CD14-positive monocyte (primary cell): ENCODE results near the gene CDA. TPM values are rescaled to one million over a fixed set of nuclear protein-coding genes. Genes with fewer than 3 reads are reported as not detected.

Experiments used
- DNase-seq, 3 donors: peaks; one replicate each; pipeline ENCODE4 v3.0.0-alpha.2; 2011 to 2022
- H2AFZ ChIP-seq: 2 replicates; pipeline ENCODE4 v1.6.0; 2012; ENCODE audit warnings: mild to moderate bottlenecking, low read depth, low read length, inconsistent platforms; ENCODE audit not compliant: insufficient read depth, poor library complexity, severe bottlenecking
- H3K27ac ChIP-seq, 2 donors: 1 replicate in 1 of 2; 2 replicates in 1 of 2; pipeline ENCODE4 v1.5.1; 2012 to 2013; ENCODE audit warnings: low read length in 2 of 2, control low read depth in 1 of 2, inconsistent platforms in 1 of 2, low read depth in 1 of 2, mild to moderate bottlenecking in 1 of 2
- H3K27me3 ChIP-seq, 2 donors: one replicate each; pipeline versions ENCODE4 v1.6.0 to v1.6.1; 2011 to 2013; ENCODE audit warnings: low read length in 2 of 2; ENCODE audit not compliant: control insufficient read depth in 2 of 2, insufficient read depth in 2 of 2
- H3K36me3 ChIP-seq, 2 donors: replicated peaks in 1 of 2; 1 replicate in 1 of 2; 2 replicates in 1 of 2; pipeline versions ENCODE4 v1.5.1 to v1.6.1; 2012 to 2013; ENCODE audit warnings: low read length in 2 of 2, control low read depth in 1 of 2, inconsistent platforms in 1 of 2, mild to moderate bottlenecking in 1 of 2; ENCODE audit not compliant: insufficient read depth in 2 of 2, control insufficient read depth in 1 of 2
- H3K4me1 ChIP-seq, 2 donors: 1 replicate in 1 of 2; 2 replicates in 1 of 2; pipeline versions ENCODE4 v1.5.1 to v1.6.1; 2012 to 2013; ENCODE audit warnings: low read length in 2 of 2, control low read depth in 1 of 2, inconsistent platforms in 1 of 2, mild to moderate bottlenecking in 1 of 2, moderate library complexity in 1 of 2; ENCODE audit not compliant: insufficient read depth in 2 of 2, control insufficient read depth in 1 of 2
- H3K4me2 ChIP-seq: replicated peaks from 2 replicates; pipeline ENCODE3; 2012; ENCODE audit warnings: low read length, moderate library complexity, mild to moderate bottlenecking; ENCODE audit not compliant: poor library complexity, severe bottlenecking; ENCODE audit errors: extremely low read depth
- H3K4me3 ChIP-seq, 3 experiments: fragments of 200-600 bp in 1 of 3; sonication (generic) in 1 of 3; replicated peaks in 1 of 3; 1 replicate in 2 of 3; 2 replicates in 1 of 3; pipeline ENCODE4 v1.5.1; 2011 to 2013; ENCODE audit warnings: low read length in 3 of 3, mild to moderate bottlenecking in 3 of 3, control low read depth in 2 of 3, low read depth in 2 of 3, inconsistent platforms in 1 of 3, moderate library complexity in 1 of 3
- H3K79me2 ChIP-seq: 2 replicates; pipeline ENCODE4 v1.6.0; 2012; ENCODE audit warnings: mild to moderate bottlenecking, control low read depth, inconsistent platforms, low read length, moderate library complexity; ENCODE audit not compliant: insufficient read depth
- H3K9ac ChIP-seq: 2 replicates; pipeline ENCODE4 v1.6.0; 2017; ENCODE audit warnings: low read length, mild to moderate bottlenecking; ENCODE audit not compliant: insufficient read depth, poor library complexity, severe bottlenecking
- H3K9me3 ChIP-seq, 2 donors: replicated peaks in 1 of 2; 1 replicate in 1 of 2; 2 replicates in 1 of 2; pipeline versions ENCODE4 v1.5.1 to v1.6.1; 2012 to 2013; ENCODE audit warnings: low read length in 2 of 2, control low read depth in 1 of 2; ENCODE audit not compliant: control insufficient read depth in 1 of 2, insufficient read depth in 1 of 2
- H4K20me1 ChIP-seq: 2 replicates; pipeline ENCODE4 v1.6.0; 2012; ENCODE audit warnings: mild to moderate bottlenecking, low read length, control low read depth, moderate library complexity; ENCODE audit not compliant: insufficient read depth
- H3K27ac Mint-ChIP-seq, 7 donors: one replicate each; pipeline ENCODE4 v1.8.0; 2020; ENCODE audit warnings: mild to moderate bottlenecking in 7 of 7, mixed read lengths in 7 of 7, moderate library complexity in 6 of 7, inconsistent platforms in 2 of 7
- H3K27me3 Mint-ChIP-seq, 3 donors: one replicate each; pipeline ENCODE4 v1.8.0; 2021 to 2022; ENCODE audit warnings: low read depth in 3 of 3, mild to moderate bottlenecking in 3 of 3, mixed read lengths in 3 of 3, moderate library complexity in 3 of 3, inconsistent platforms in 1 of 3
- H3K36me3 Mint-ChIP-seq, 2 donors: one replicate each; pipeline ENCODE4 v1.8.0; 2020; ENCODE audit warnings: mixed read lengths in 2 of 2, inconsistent platforms in 1 of 2, mild to moderate bottlenecking in 1 of 2
- H3K4me1 Mint-ChIP-seq: one replicate; pipeline ENCODE4 v1.8.0; 2020; ENCODE audit warnings: mild to moderate bottlenecking, mixed read lengths
- H3K4me3 Mint-ChIP-seq, 2 donors: one replicate each; pipeline ENCODE4 v1.8.0; 2020; ENCODE audit warnings: mild to moderate bottlenecking in 2 of 2, mixed read lengths in 2 of 2, moderate library complexity in 1 of 2
- H3K9me3 Mint-ChIP-seq, 7 donors: one replicate each; pipeline ENCODE4 v1.8.0; 2020 to 2022; ENCODE audit warnings: mixed read lengths in 7 of 7, mild to moderate bottlenecking in 6 of 7, moderate library complexity in 6 of 7, inconsistent platforms in 2 of 7
- CTCF ChIP-seq: fragments of 200-600 bp; IDR thresholded peaks from one replicate; pipeline ENCODE4 v1.8.0; 2022; ENCODE audit warnings: antibody characterized with exemption, mild to moderate bottlenecking
- WGBS: methylation state at CpG from one replicate; pipeline ENCODE4 v1.1.5; 2013; ENCODE audit warnings: missing lambda C conversion rate; ENCODE audit not compliant: insufficient coverage; 5-methylcytosine and 5-hydroxymethylcytosine counted together
- intact Hi-C, 2 donors: fragments of 100-400 bp; cut with micrococcal nuclease; formaldehyde crosslinking; loops; one replicate each; pipeline versions ENCODE4 v1.15.0 to v1.15.1; 2023
- polyA plus RNA-seq, 3 donors: library from polyadenylated mRNA; depleted of rRNA in 1 of 3; unstranded in 2 of 3; stranded (reverse) in 1 of 3; fragments of 300-500 nt in 2 of 3; fragments of >200 nt in 1 of 3; fragmentation: Illumina TruSeq in 2 of 3; gene quantifications; 1 replicate in 2 of 3; 2 replicates in 1 of 3; pipeline ENCODE4 v1.2.3, GENCODE V29; 2012 to 2021

CDA gene
- polyA plus RNA-seq, 3 donors, result 113 to 348 (median 217) TPM

- Histone ChIP-seq H3K36me3 (peaks cover 34 to 42% of the 10 kb centered on the region in 2 donors), H3K9ac (no peak overlapping the region), H3K4me2 (no peak overlapping the region), H3K9me3 (no peaks in the 10 kb centered on the region), H2AFZ (no peak overlapping the region), H3K79me2 (peaks cover 3% of the 10 kb centered on the region), H3K4me3 (no peak overlapping the region), H3K27ac (no peak overlapping the region), H4K20me1 (peaks cover 35% of the 10 kb centered on the region), H3K4me1 (no peaks in the 10 kb centered on the region), H3K27me3 (no peaks in the 10 kb centered on the region)
- H3K4me1 Mint-ChIP-seq, result no peaks in the 10 kb centered on the region
- H3K4me3 Mint-ChIP-seq, result no peak overlapping the region
- no peak for TF ChIP-seq CTCF
- intact Hi-C loops, result no loop called here
- peak overlapping the region in 1 of 7 donors; percentile 54 for H3K27ac Mint-ChIP-seq
- WGBS, result 78% methylated on average over 2 of the region's 6 CpGs
- H3K27me3 Mint-ChIP-seq, result peaks cover 0 to 3% (median 0%) of the 10 kb centered on the region in 3 donors
- no peak for DNase-seq
- peaks cover 39 to 42% of the 10 kb centered on the region in 2 donors for H3K36me3 Mint-ChIP-seq
- H3K9me3 Mint-ChIP-seq, result peaks cover 0 to 5% (median 0%) of the 10 kb centered on the region in 7 donors
Measured at GRCh38 chr1:20621012-20621411, 32.1 kb downstream of the CDA start.

- peaks cover 4% of the 10 kb centered on the region for H4K20me1 ChIP-seq
- Mint-ChIP-seq H3K4me3 (no peak overlapping the region), H3K9me3 (peaks cover 8 to 37% (median 15%) of the 10 kb centered on the region in 7 donors), H3K27ac (no peak overlapping the region), H3K27me3 (peaks cover 0 to 3% (median 0%) of the 10 kb centered on the region in 3 donors), H3K4me1 (peaks cover 4% of the 10 kb centered on the region), H3K36me3 (peaks cover 8 to 9% of the 10 kb centered on the region in 2 donors)
- H3K9me3 ChIP-seq, result peaks cover 0 to 6% of the 10 kb centered on the region in 2 donors
- intact Hi-C loops, result no loop called here
- no peak overlapping the region for H2AFZ ChIP-seq
- H3K4me1 ChIP-seq, result no peaks in the 10 kb centered on the region
- no CpG with 5 or more reads among the region's 1 CpG for WGBS
- no peak overlapping the region for H3K27ac ChIP-seq
- H3K4me2 ChIP-seq, result no peak overlapping the region
- H3K4me3 ChIP-seq, result no peak overlapping the region
- H3K27me3 ChIP-seq, result no peaks in the 10 kb centered on the region
- DNase-seq, result no peak
- no peaks in the 10 kb centered on the region for H3K79me2 ChIP-seq
- H3K9ac ChIP-seq, result no peak overlapping the region
- TF ChIP-seq CTCF, result no peak
- peaks cover 4 to 6% of the 10 kb centered on the region in 2 donors for H3K36me3 ChIP-seq
Measured at GRCh38 chr1:20624709-20625108, 35.8 kb downstream of the CDA start.
